Prostate gland (tissue), 2 donors: ENCODE results near the gene SLC6A6.

Experiments
- POLR2A ChIP-seq: fragments of 450-650 bp; IDR thresholded peaks from one replicate; pipeline ENCODE4 v1.6.1; 2016; ENCODE audit warnings: antibody characterized with exemption, mild to moderate bottlenecking
- POLR2AphosphoS5 ChIP-seq: sonication (generic); formaldehyde crosslinking; IDR thresholded peaks from one replicate; pipeline ENCODE4 v1.6.1; 2017; ENCODE audit warnings: antibody characterized with exemption
- TF ChIP-seq, protein P1 (sequence below), 4 experiments: fragments of 200-600 bp in 2 of 4; fragments of 450-650 bp in 2 of 4; sonication (generic) in 2 of 4; IDR thresholded peaks; 1 replicate in 3 of 4; 2 replicates in 1 of 4; pipeline ENCODE4 v1.5.1; 2016 to 2019; ENCODE audit warnings: antibody characterized with exemption in 4 of 4, mild to moderate bottlenecking in 2 of 4, moderate library complexity in 2 of 4

DNA sequence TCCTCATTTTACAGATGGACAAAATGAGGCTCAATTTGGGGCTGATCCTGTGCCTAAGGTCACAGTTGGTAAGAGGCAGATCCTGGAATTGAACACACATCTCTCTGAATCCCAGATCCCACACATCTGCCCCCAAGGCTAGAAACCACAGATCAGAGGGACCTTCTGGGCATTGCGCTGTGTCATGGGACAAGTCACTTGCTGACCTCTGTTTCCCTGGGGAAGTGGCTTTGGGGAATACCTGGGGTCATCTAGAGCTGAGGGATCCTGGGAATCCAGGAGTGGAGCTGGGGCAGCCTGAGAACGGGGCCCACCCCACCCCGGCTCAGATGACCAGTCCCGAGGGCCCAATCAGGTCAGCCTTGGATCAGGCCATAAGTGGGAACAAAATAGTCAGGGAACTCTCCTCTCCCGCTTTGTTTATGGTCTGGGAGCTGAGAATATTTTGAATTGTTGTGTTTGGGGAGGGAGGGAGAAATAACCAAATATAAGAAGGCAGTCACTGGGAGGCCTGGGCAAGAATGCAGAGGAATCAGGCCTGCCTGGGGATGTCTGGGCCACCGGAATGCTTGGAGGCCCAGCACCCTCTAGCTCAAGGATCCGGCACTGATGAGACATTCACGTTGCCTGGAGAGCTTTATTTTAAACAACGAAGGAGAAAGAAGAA lies 8.8 kb upstream of the SLC6A6 start:
- TF ChIP-seq, protein P1, sequence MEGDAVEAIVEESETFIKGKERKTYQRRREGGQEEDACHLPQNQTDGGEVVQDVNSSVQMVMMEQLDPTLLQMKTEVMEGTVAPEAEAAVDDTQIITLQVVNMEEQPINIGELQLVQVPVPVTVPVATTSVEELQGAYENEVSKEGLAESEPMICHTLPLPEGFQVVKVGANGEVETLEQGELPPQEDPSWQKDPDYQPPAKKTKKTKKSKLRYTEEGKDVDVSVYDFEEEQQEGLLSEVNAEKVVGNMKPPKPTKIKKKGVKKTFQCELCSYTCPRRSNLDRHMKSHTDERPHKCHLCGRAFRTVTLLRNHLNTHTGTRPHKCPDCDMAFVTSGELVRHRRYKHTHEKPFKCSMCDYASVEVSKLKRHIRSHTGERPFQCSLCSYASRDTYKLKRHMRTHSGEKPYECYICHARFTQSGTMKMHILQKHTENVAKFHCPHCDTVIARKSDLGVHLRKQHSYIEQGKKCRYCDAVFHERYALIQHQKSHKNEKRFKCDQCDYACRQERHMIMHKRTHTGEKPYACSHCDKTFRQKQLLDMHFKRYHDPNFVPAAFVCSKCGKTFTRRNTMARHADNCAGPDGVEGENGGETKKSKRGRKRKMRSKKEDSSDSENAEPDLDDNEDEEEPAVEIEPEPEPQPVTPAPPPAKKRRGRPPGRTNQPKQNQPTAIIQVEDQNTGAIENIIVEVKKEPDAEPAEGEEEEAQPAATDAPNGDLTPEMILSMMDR (IDR thresholded peaks at IDR 0.05): peak in 1 of 4 experiments; percentile 20
- TF ChIP-seq POLR2AphosphoS5 (peak; percentile 29), POLR2A (no peak)
